COR-L47 (cell line): Measurements from ENCODE around the gene HACE1.

ENCODE experiments used
- DNase-seq: peaks from one replicate; lab custom pipeline; 2025; lab: John Stamatoyannopoulos, UW

Gene HACE1

DNA sequence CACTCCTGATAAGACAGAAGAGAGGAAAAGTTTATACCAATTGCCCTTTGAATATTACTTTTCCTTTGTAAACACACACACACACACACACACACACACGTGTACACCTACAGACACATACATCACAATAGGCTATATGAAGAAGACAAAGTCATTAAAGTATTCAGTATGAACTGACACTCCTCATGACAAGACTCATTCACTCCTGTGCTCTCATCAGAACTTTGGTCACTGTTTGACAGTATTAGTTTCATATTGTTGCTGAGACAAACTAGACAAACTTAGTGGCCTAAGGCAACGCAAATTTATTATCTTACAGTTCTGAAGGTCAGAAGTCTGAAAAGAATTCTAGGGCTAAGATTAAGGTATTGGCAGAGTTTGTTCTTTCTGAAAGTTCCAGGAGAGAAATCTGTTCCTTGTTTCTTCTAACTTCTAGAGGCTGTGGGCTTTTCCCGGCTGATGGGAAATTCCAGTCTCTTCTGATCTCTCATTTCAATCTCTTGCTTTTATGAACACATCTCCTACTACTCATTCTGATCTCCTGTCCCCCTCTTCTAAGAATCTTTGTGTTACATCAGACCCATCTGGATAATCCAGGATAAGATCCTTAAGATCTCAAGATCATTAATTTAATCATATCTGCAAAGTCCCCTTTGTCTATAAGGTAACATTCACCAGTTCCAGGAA lies 171.3 kb downstream of the HACE1 start:
- no peak for DNase-seq

- peak; percentile 28 for DNase-seq
These were observed 173.1 kb downstream of the HACE1 start for GRCh38 chr6:104686550-104687175.

DNA sequence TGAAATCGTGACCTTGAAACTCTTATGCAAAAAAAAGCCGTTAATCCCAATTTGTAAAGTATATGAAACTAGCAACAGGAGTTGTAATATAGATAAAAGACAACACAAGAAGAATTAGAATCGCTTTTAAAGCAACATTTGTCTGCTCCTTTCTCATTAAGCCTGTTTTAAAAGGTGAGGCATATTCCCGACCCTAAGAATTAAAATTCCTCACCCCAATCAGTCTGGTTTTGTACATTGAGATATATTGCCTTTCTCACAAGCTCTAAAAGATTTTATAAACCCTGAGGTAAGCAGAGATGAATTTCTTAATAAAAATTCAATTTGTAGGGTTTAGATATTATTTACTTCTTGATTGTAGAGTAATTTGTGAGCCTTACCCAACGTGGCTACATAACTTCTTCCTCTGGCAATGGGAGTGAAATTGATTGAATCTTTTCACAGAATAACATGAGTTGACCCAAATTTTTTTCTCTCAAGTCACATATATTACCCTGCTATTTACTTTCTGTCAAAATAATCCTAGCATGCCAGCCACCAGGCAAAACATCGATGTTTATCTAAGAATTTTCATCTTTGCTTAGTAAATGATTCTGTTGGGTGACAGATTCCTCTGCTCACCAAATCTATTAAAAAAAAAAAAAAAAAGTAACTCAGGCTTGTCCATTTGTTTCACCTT lies 173.7 kb downstream of the HACE1 start:
- DNase-seq, result no peak

DNA sequence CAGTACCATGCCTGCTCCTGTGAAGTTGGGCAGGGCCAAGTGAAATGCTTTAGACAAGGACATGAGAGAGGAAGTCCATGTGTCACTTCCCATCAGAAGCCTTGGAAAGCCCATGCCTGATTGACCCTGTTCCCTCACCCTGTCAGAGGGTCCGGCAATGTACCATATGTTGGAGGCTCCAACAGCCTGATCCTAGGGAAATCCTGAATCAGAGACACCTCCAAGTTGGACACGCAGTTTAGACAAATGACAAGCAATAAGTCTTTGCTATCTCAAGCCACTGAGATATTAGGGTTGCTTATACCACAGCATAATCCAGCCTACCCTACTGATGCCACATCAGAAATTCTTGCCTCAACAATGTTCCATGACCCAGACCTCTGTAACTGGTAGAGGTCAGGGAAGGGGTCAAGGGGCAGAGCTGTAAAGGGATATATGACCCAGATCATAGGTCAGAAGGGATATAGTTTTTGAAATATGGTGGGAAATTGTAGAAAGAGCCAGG lies 174.8 kb downstream of the HACE1 start:
- DNase-seq, result no peak

GRCh38 chr6:104683809-104684208 lies 175.9 kb downstream of the HACE1 start:
- no peak for DNase-seq

- peak; percentile 6 for DNase-seq
These were observed 176.7 kb downstream of the HACE1 start for GRCh38 chr6:104682722-104683643.

DNA sequence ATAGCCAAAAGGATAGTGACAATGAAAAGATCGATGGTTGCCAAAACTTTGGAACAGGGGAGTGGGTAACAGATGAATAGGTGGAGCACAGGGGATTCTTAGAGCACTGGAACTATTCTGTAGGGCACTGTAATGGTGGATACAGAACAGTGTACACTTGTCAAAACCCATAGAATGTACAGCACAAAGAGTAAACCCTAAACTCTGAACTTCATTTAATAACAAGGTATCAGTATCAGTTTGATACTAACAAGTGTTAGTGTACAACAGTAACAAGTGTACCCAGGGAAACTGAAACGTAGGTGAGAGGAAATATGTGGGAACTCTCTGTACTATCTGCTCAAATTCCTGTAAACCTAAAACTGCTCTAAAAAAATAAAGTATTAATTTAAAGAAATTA lies 179.2 kb downstream of the HACE1 start:
- DNase-seq, result no peak

GRCh38 chr6:104679971-104680370 lies 179.7 kb downstream of the HACE1 start:
- no peak for DNase-seq
